Dermis microvascular lymphatic vessel endothelial cell (primary cell): ENCODE data around the gene FILIP1L. TPM values are rescaled to one million over a fixed set of nuclear protein-coding genes. Genes with fewer than 3 reads are reported as not detected.
A peak's percentile ranks its signal among the peaks of the same experiment; 100 is the strongest.

Source experiments
- DNase-seq, 2 donors: peaks; one replicate each; pipeline versions ENCODE4 v3.0.0 to v3.0.0-alpha.2; 2010; ENCODE audit warnings: low read depth in 2 of 2
- total RNA-seq: library from RNA; depleted of rRNA; stranded (reverse); fragments of >200 nt; gene quantifications from 2 replicates; pipeline ENCODE4 v1.2.1, GENCODE V29; 2014

FILIP1L gene
- 19.0 and 20.7 TPM in 2 replicates for total RNA-seq

DNA sequence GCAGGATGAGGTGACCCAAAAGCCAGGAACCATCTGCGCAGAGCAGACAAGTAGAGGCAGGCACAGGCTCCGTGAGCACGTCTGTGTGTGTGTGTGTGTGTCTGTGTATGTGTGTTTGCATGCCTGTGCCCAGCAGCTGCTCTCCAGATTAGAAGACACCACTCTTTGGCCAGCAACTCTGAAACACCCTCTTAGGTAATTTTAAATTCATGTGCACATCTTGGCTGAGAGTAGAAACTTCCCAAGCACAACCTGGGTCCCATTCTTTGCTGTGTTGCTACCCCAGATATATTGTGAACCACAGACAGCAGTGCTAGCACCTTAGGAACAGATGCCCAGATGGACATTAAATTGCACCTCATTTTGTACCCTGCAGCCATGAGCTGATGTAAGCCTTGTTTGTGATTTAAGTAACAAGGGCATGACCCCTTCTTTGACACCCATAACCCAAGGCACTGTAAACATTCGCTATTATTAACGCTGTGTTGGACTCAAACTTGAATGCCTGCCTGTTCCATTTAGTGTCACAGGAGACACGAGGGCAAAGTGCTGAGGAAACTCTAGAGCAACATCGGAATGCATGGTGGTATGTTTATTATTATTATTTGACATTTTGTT, at the start of gene FILIP1L:
TSS of gene FILIP1L (minus strand) at position 89 of the 618 bp plus-strand sequence.
- DNase-seq = no peak

DNA sequence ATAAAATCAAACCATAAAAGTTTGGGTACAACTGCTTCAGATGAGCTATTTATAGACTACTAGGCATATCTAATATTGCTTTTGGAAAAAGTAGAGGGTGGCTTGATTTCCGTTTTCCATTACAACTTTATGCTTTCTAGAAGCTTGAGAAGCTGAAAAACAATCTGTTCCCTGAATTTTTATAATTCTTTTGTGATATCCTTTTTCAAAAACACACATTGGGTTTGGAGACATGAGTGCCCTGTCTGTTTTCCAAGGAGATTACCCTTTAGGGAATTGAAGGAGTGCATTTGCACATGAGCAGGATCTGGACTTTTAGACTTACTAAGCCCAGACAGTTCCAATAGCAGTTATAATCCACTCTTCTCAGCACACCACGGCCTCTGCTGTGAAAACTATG, 49.5 kb upstream of the FILIP1L start:
- DNase-seq = peak in 1 of 2 donors; percentile 52

DNA sequence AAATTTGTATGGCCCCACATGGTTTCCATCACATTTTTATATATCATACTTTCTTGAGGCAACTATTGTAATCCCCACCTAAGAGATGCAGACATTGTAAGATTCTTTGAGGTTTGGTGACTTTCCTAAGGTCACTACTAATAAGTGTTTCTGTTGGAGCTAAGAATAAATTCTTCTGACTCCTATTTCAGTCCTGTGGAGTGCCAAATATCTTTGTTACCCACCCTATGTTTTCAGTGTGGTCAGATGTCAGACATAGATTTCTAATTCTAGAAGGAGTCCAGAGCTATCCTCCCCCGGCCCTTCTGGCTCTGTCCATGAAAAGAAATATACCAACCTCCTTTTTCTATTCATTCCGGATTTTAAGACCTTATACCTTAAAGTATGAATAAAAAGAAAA, 46.2 kb upstream of the FILIP1L start:
- no peak for DNase-seq

DNA sequence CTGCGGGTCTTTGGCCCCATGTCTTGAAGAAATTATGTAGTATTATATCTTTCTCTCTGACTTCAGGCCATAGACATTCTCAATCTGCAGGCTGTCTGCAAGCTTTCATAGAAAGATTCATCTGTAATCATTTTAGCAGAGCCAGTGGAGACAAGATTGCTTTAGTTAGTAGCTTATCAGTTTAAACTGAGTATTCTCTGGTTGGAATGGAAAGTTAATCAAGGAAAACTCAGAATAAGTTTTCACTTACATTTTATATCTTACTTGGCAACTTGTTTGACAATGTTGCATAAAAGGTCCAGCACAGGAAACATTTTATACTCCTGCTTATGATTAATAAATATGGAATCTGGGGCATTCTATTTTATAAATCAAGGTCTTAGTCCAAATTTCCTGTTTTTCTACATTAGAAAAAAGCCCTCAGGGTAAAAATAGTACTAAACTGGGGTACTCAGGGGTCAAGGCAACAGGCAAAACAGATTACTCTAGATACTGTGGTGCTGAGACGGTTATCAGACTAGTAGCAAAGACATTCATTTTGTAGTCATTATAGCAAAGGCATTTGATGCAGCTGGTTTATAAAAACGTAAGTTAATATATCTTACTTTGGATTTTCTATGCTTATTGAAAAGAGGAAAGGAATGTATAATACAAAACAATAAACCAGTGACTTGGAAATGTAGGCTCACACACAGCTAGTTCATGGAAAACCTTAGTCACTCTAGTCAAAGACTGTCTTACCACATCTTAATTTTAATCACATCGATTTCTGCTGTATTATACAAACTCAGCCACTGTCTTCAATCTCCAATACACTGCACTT, 45.2 kb upstream of the FILIP1L start:
- peak; percentile 50 to 88 for DNase-seq

DNA sequence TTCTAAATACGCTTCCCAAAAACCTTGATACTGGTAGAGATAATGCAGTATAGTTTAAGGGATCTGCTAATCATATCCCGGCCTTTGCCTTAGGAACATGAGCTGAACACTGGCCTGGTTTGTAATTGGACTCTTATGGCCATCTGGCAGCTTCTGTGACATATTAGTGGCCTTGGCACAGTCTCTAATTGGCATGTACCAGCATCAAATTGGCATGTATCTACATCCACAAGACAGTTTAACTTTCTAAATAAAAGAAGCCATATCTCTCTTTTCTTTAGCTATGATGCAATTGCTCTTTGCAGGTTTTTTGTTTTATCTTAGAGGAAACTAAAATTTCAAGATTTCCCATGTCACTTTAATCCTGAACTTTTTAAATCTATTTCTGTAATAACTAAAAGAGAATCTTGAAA, 44.6 kb upstream of the FILIP1L start:
- peak in 1 of 2 donors; percentile 42 for DNase-seq

DNA sequence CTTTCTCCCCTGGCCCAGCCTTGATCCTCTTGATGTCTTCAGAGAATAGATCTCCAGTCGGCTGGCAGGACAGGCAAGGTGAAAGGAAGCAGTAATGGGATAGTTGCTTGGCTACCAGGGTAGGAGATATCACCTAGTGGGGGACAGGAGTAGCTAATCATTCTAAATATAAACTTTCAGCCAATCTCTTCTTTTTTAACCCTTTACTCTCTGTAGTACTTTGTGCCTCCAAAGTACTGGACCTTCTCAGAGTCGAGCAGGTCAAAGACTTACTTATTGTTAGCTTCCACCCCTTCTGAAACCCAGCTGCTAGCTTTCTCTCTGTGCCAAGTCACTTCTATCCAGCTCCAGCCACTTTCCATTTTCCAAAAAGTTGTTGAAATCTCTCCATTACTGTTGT, 43.4 kb upstream of the FILIP1L start:
- no peak for DNase-seq

DNA sequence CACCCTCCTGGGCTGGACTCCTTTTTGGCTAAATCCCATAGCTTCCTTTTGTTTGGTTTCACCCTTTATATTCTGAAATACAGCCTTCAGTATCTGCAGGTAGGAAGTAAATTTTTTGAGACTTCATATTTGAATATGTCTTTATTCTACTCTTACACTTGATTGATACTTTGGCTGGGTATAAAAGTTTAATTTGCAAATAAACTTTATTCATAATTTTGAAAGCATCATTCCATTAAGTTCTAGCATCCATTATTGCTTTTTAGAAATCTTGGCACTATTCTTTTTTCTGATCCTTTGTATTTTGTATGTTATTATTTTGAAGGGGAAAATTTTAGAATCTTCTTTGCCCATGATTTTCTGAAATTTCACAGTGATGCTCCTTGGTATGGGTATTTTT, 41.3 kb upstream of the FILIP1L start:
- no peak for DNase-seq

DNA sequence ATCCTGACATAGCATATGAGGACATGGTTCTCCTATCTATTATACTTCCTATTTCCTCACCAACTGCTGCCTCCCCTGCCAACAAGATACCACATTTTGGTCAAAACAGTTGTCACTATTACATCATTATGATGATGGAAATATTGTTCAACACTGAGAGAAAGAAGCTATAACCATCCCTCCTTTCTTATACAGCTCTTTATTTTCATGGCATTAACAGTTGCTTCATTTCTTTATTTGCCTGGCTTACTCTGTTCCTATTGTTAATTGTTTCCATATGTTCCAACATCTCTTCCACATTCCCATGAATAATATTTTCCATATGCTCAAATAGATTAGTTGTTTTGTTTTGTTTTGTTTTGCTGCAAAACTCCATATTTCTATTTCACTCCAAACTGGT, 40.8 kb upstream of the FILIP1L start:
- no peak for DNase-seq

DNA sequence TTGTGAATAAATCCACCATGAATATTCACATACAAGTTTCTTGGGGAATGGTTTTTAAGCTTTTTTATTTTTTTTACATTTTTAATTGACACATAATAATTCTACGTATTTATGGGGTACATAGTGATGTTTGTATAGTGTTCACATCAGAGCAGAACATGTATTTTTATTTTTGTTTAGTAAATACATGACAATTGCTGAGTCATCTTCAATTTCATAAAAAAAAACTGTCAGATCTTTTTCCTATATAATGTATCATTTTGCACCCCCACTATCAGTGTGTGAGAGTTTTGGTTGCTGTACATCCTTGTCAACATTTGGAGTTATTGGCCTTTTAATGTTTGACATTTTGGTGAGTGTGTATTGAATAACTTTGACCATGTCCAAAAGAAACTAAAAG, 39.9 kb upstream of the FILIP1L start:
- DNase-seq = no peak

DNA sequence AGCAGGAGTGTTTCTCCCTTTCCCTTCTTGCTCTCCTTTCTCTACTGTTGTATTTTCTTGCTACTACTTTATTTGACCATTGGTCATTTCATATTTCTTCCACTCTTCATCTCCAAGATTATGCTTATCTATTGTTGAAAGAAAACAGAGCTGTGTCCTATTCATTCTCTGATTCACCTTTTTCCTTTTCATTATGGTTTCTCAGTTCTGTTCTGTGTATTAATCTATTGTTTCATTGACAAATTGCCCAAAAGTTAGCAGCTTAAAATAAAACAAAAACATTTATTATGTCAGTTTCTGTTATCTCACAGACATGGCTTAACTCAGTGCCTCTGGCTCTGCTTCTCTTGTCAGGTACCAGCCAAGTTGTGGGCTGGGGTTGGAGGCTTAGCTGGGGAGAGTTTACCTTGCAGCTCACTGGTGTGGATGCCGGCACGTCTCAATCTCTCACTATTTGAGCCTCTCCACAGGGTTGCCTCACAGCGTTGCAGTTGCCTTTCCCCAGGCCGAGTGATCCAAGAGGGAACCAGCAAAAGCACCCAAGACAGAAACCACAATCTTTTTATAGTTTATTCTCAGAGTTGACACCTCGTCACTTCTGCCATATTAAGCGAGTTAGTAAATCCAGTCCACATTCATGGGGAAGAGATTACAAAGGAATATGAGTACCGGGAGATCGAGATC, 36.9 kb upstream of the FILIP1L start:
- no peak for DNase-seq

DNA sequence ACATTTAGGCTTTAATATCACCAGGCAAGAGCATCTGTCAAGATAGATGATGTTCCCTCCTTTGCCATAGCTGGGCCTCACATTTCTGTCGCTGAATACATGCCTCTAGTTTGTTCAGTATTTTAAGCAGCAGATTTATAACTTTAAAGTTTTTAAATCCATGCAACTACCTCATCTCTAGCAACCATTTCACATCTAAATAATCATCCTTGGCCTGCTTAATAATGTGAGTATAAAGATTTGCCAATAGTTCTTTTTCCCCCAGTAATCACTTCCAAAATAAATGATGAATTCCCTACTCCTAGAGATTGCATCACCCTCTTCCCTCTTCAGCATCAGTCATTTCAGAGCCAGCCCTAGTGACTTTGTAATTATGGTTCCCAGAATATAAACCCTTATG, 36.2 kb upstream of the FILIP1L start:
- DNase-seq = no peak

DNA sequence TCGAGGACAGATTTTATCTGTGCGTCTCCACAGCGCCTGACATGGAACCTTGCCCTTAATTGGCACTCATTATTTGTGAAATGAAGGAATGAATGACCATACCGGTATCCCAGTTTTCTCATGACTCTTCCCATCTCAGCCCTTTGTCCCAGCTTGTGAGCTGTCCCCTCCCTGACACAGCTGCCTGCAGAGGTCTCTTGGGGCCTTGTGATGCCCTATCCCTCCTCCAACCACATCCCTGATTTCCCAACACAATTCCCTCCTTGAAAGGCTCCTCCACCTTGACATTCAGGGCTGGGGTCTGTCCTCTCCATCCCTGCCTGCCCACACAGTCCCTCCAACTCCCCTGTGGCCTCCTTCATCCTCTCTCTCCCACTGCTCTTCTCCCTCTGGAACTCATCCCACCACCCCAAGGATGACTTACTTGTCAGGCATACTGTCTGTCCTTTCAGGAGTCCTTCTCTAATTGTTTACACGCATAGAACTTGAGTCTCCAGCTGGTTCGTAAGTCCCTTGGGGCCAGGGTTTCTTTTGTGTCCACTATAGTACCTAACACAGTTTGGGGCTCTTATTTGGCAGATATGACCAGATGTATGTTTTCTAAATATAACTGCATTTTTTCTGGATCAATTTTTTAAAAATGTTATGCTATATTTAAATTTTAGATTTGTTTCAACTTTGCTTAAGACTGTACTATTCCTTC, 35.6 kb upstream of the FILIP1L start:
- no peak for DNase-seq

DNA sequence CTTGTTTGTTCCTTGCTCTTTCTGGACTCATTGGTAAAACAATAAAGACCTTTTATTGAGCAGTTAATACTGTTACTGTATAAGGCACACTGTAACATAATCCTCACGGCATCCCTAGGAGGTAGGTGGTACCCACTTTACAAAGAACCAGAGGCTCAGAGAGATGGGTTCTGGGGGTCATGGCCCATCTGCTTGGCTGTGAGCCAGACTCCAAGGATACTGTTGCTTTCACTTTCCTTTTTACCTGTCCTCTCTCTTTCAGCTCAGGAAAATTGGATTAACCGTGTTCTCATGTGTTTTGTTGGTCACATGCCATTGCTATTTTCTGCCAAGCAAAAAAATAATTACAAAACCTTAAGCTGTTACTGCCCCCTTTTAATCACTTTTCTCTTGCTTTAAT, 34.8 kb upstream of the FILIP1L start:
- peak; percentile 41 to 51 for DNase-seq

DNA sequence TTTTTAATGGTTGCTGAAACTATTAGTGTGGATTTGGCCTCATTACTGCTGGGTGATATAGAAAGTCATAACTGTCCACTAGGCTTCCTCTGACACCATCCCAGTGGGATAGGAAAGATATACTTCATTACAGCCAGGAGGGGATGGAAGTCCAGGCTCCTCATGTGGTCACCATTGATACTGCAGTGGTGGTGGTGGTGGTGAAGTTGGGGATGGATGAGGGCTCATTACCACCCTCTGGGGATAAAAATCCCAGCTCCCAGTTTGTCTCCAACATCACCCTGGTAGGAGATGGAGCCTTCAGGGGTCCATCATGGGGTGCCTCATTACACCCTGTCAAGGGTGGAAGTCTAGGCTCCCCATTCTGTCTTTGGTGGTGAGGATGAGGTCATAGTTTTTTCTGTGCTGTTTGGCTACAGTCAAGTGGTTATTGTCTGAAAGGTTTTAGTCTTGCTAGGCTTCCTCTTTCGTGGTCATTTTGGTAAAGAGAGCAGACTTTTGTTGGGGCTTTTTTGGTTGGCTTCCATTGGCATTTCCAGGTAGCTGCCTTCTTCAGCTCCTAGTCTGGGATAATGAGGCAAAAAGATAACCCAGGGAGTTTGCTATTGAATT, 30.1 kb upstream of the FILIP1L start:
- no peak for DNase-seq

DNA sequence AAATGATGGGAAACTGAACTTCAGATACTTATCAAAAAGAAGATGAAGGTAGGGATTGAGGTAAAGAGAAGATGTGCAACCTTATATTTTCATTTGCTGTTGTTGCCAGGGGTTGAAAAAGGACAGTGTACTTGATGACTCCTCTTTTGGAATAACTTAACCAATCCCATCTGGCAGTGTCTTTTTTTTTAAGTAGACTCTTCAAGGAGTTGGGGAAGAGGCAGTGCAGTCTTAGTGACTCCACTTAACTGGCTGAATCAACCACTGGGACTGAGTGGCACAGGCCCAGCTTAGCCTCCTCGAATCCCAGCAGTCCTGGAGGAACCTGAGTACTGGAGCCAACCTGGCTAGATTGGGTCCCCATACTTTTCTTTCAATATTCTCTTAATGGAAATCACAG, 27.3 kb upstream of the FILIP1L start:
- no peak for DNase-seq

DNA sequence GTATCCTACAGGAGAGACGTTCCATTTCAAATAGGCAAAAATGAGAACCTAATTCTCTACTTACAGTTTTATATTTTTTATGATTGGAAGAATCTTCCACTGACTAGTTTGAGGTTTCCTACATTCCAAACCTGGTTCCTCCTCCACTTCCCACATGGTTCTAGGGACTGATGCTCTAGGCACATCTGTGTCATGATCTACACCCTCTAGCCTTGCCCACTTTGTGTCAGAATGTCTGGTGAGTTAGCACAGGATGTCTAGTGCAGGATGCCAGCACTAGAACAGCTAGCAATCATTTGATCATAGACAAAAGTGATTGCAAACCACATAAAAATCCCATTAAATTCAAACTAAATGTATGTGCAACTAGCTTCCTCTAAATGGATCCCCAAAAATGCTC, 26.7 kb upstream of the FILIP1L start:
- no peak for DNase-seq

DNA sequence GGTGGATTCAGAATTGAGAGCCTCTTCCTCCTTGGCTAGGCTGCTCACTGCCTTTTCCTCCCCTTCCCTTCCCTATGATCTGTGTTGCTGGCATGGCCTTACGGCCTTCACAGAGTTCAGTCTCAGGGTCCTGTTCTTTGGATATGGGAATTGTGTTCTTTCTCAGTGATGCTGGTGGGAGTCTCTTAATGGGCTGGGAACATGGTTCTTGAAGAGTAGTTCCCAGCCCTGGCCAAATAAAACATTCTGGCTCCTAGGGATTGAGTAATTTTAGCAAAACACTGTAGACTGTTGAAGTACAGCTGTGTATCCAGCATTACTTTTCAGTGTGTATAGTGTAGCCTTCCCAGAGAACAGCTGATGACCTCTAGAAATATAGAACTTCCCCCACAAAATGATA, 22.6 kb upstream of the FILIP1L start:
- DNase-seq = no peak

DNA sequence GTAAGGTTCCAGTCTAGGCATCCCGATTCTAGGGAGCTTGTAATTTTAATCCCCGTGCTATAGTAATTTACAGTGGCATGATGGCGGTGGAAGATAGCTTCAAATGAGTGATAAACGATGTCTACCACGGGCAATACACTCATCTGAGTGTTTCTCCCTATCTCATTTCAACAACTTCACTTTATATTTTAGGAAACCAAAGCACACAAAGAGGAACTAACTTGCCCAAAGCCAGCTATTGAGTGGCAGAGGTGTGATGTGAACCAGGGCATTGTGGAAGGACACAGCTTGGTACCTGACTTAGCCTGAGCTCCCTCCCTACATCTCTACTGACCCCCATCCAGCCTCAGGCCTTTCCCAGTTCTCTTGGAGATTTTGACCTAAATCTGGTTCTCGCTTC, 16.9 kb upstream of the FILIP1L start:
- no peak for DNase-seq

DNA sequence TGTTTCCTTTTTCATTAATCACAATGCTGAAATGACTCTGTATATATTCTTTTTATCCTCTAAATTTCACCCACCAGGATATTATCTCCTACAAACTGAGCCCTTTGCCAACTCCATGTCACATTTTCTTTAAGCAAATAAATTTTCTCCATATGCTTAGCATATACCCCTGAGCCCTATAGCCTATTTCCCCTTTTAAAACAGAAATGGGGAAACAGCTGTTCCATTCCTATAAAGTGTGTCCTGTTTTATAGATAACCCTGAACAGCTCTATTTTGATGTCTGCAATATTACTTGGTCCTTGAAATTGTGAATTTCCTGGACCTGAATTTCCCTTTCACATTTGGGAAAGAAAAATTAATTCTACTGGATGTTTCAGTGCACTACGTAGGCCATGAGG, 15.6 kb upstream of the FILIP1L start:
- no peak for DNase-seq

DNA sequence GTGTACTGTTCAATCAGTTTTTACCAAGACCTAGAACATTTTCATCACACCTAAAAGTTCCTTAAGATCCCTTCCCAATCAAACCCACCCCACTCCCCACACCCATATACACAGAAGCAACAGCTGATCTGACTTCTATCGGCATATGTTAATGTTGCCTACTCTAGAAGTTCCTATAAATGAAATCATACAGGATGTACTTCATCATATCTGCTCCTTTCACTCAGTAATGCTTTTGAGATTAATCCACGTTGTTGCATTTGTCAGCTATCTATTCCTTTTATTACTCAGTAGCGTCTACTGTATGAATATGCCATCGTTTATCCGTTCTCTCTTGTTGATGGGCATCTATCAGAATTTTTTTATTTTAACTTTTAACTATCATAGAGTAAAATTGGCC, 14.3 kb upstream of the FILIP1L start:
- DNase-seq = no peak

DNA sequence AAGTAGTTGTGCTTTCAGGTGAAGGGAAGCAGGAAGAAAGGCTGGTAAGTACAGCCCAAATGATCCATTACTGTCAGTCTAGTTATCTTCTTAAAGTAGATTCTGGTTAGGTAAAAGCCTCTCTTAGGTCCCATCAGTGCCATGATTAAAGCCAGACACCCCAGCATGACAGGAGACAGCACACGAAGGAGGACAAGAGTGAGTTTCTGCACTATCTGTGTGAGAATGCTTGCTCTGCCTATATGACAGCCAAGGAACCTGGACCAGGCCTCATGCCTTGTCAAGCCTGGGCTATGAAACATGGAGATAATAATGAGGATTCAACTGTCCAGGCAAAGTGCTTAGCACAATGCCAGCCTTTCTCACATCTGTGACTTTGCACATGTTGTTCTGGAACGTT, 13.5 kb upstream of the FILIP1L start:
- peak in 1 of 2 donors; percentile 23 for DNase-seq
